HG03280 (cell line): ENCODE results near the gene ENKD1.
A peak's percentile ranks its signal among the peaks of the same experiment; 100 is the strongest.

Source experiments
- ATAC-seq: cut with Tn5 transposase; IDR thresholded peaks from one replicate; pipeline ENCODE4 v1.9.1; 2021; ENCODE audit warnings: mild to moderate bottlenecking, moderate library complexity; ENCODE audit not compliant: unreplicated experiment

The ENKD1 gene

GRCh38 chr16:67679935-67680897 is 13.7 kb upstream of the ENKD1 start:
- ATAC-seq: no peak

GRCh38 chr16:67678354-67679023 is 11.9 kb upstream of the ENKD1 start:
- no peak for ATAC-seq

GRCh38 chr16:67677712-67678111 is 11.2 kb upstream of the ENKD1 start:
- ATAC-seq: no peak

- no peak for ATAC-seq
Measured at GRCh38 chr16:67676939-67677338, 10.4 kb upstream of the ENKD1 start.

DNA sequence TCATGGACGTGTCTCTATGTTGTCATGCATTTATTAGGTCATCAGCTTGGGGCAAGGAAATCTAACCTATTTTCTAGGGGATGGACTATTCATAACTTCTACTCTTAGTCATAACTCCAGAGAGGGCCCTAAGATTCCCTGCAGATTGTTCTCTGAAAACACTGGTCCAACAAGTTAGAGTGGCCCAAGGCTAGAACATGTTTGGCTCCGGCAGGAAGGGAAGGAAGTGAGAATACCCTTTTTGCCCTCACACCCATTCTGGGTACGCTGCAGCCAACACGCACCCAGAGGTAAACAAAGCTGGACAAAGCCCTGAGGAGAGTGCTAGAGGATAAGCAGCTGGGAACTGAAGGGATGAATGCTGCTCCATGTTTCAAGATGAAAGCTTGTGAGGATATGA is 10.0 kb upstream of the ENKD1 start:
- ATAC-seq: no peak

DNA sequence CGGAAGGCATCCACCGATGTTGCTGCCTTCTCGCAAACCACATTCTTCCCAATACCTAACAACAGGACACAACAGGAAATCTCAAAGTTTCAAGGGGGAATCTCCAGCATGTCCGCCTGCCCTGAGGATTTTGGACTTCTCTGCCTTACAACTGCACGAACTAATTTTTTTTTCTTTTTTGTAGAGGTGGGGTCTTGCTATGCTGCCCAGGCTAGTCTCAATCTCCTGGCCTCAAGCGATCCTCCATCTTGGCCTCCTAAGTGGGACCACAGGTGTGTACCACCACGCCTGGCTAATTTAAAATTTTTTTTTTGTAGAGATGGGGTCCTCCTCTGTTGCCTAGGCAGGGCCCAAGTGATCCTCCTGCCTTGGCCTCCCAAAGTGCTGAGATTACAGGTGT is 9.4 kb upstream of the ENKD1 start:
- no peak for ATAC-seq

DNA sequence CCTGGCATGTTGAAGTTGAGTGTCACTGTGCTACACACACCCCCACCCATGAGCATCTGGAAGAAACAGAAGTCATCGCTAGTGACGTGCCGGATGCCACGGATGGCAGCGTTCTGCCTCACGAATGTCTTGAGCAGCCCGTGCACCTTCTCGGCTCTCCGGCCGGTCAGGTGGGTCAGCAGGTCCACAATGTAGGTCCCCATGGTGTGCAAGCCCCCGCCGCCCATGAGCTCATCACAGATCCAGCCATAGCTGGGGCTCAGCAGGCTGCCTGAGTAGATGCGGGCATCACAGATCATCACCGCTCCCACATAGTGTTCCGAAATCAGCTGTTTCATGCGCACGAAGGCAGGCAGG is 9.0 kb upstream of the ENKD1 start:
- no peak for ATAC-seq

DNA sequence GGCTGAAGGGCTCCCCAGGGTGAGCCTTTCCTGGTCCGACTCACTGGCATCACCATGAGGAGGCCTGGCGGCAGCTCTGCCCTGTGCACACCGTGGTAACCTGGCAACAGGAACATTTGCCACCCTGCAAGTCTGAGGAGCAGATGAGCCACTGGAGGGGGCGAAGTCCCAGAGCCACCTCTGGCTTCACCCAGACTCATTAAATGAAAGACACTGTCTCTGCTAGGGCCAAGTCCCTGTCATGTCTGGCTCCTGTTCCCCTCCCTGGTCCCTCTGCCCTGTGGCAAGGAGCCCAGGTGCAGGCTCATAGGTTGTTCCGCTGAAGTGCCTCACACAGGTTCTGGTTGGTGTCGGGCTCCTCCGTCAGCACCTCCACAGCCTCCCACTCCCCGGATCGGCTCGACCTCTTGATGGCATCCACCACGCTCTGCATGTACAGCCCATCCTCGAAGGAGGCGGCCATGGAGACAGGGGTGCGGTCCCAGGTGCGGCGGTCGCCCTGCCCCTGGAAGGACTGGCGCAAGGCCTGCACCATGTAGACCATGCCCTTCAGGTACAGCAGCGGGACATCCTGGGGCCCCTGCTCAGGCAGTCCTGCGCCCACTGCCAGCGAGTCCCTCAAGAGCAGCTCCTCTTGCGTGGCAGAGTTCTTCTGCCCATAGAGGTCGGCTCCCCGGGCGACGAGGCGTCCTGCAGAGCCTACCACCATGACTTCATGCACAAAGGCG is 8.5 kb upstream of the ENKD1 start:
- ATAC-seq: no peak

GRCh38 chr16:67673712-67674580 is 7.4 kb upstream of the ENKD1 start:
- ATAC-seq: no peak

- ATAC-seq: no peak
Measured at GRCh38 chr16:67672739-67673662, 6.5 kb upstream of the ENKD1 start.

GRCh38 chr16:67672306-67672705 is 5.8 kb upstream of the ENKD1 start:
- no peak for ATAC-seq

GRCh38 chr16:67669499-67670101 is 3.0 kb upstream of the ENKD1 start:
- no peak for ATAC-seq

GRCh38 chr16:67668495-67669157 is 2.1 kb upstream of the ENKD1 start:
- no peak for ATAC-seq

DNA sequence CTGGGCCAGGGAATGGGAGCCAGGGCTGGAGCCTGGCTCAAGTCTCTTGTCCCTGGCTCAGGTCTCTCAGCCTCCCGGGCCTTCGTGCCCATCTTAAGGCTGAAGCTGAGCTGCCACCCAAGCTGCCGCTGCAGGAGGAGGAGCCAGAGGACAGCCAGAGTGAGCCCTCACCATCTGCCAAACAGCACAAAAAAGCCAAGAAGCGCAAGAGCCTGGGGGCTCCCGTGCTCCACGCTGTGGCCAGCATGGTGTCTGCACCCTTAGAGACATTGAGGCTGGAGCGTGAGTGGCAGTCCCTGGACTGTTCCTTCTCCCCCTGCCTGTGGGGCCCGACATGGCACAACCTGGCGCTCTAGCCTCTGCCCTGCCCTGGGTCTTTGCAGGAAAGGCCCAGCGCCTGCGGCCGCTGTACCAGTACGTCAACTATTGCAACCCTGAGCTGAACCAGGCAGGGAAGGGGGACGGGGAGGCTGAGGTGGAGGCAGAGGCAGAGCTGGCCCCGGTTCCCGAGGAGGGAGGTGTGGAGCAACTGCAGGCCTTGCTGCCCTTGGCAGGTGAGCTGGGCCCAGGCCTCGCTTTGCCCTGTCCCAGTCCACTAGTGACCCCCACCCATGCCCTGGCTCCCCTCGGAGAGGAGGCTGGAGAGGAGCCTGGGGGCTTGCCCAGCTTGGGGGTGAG is 1.4 kb upstream of the ENKD1 start:
- ATAC-seq: peak; percentile 67

- ATAC-seq: no peak
Measured at GRCh38 chr16:67667453-67667816, 885 bp upstream of the ENKD1 start.

DNA sequence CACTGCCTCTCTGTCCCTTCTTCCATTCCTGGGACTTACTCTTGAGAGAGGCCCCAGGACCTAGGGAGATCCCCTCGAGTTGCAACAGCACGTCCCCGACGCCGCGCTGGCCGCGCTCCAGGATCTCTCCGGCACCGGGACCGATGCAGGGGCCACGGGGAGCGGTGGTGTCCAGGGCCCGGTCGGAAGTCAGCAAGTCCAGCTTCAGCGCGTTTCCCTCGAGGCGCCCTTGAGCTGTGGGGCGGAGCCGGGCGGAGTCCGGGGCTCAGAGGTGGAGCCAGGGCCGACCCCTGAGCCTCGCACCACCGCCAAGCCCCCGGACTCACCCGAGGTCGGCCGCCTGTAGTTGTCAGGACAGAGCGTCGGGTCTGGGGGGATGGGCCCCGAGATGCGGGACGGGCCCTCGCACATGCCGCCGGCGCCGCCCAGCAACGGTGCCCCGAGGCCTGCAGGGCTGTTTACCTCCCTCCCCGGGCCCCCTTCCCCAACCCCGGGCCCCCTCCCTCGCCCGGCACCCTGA is 458 bp downstream of the ENKD1 start:
- peak; percentile 2 for ATAC-seq

DNA sequence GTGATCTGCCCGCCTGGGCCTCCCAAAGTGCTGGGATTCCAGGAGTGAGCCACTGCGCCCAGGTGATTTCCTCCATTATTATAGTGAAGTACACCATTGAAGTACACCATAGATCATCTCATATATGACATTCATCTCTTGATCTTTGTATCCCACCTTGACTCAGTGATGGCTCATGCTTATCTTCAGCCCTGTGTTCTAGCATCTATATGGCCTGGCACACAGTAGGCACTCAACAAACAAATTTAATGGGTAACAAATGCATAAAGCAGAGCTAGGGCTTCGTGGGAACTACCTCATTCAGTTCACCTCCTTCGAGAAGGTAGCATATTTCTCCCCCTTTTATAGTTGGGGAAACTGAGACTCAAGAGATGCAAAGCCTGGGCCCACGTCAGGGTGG is 952 bp downstream of the ENKD1 start:
- ATAC-seq: no peak

DNA sequence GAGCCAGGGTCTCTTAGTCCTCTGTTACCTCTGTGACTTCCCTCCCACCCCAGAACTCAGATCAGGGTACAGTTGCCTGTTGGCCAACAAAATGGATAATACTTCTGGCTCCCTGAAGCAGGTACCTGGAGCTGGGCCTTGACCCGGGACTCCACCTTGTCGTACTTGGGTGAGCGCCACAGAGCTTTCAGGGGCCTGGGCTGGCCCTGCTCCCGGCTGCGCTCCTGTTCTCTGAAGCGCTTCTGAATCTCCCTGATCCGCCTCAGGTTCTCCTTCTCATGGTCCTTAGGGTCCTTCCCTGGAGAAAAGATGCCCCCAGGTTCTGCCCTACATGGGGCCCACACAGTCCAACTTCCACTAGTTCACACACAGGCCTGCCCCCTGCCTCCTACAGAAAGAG is 1.7 kb downstream of the ENKD1 start:
- ATAC-seq: no peak
